GM21526 (cell line): ENCODE measurements around the gene TUBAL3.

Source experiments
- ATAC-seq: cut with Tn5 transposase; IDR thresholded peaks from one replicate; pipeline ENCODE4 v1.9.1; 2021; ENCODE audit warnings: moderate library complexity; ENCODE audit not compliant: unreplicated experiment, low FRiP score

Gene TUBAL3

GRCh38 chr10:5343979-5344378 is 60.6 kb downstream of the TUBAL3 start:
- ATAC-seq, result no peak

DNA sequence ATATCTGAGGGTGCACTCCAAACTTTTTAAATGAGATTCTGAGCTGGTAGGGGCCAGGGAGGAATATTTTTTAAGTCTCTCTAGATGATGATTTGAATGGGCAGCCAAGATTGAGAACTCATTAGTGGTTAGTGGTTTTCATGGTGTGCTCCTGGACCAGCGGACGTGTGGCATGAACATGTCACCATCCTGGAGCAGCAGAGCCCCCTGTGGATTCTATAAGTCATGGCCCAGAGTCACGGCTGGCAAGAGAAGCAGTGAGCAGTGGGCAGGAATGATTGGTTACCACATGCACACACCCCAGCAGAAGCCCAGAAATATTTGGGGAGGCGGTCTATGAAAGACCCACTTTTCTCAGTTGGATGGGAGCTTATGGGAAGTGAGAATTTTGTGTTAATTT is 61.1 kb downstream of the TUBAL3 start:
- ATAC-seq, result no peak
